HG03521 (cell line): Measurements from ENCODE around the gene CAPN10.

Experiments used
- ATAC-seq: cut with Tn5 transposase; IDR thresholded peaks from one replicate; pipeline ENCODE4 v1.9.1; 2021; ENCODE audit warnings: mild to moderate bottlenecking, moderate library complexity; ENCODE audit not compliant: unreplicated experiment

The CAPN10 gene

DNA sequence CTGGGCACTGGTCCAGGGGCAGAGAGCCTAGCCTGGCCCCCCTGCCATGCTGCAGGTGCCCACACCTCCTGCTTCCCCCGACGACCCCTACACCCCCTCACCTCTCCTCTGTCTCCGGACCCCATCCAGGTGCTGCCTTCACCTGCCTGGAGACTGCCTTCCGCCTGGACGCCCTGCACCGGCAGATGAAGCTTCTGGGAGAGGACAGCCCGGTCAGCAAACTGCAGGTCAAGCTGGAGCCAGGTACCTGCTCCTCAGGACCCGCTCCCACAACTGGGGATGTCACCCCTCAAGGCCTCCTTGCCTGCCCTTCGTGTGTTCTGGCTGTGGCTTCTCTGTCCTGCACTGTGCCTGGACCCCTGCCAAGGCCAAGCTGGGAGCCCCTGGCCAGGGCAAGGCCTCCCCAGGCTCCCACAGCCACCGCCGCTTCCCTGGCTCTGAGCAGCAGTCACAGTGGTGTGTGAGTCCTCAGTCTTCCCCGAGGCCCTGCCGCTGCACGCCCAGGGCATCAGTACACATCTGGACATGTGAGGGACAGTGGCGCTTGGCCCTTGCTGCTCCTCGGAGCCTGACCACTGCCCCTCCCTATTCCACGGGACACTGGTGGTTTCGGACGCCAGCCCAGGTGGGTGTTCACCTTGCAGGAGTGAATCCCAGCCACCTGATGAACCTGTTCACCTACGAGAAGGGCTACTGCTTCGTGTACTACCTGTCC lies 12.0 kb upstream of the CAPN10 start:
- ATAC-seq = no peak

DNA sequence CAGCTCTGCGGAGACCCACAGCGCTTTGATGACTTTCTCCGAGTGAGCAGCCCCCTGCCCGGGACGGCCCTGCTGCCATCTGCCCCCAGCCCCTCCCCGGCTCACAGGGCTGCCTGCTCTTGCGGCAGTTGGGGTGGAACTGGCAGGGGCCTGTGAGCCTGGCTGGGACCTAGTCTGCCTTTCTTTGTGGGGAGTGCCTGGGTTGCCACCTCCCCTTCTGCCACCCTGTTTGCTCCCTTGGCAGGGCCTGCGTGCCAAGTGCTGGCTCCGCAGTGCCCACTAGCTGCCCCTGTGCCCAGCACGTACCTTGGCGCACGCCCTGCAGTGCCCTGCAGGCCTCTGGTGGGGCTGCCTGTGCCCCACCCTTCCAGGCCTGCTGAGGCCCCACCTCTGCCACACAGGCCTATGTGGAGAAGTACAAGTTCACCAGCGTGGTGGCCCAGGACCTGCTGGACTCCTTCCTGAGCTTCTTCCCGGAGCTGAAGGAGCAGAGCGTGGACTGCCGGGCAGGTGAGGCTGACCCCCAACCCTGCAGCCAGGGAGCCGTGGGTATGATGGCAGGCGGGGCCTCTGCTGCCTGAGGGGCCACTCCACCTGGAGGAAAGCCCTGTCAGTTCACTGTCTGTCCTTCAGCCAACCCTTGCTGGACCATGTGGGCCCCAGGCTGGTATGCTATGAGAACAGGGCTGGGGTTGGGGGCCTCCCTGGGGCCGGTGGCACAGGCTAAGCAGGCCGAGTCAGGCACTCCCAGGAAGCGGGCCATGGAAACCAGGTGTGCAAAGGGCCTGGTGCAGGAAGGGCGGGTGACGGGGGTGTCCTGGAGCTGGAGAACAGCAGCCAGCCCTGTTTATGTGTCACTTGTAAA lies 11.2 kb upstream of the CAPN10 start:
- no peak for ATAC-seq

DNA sequence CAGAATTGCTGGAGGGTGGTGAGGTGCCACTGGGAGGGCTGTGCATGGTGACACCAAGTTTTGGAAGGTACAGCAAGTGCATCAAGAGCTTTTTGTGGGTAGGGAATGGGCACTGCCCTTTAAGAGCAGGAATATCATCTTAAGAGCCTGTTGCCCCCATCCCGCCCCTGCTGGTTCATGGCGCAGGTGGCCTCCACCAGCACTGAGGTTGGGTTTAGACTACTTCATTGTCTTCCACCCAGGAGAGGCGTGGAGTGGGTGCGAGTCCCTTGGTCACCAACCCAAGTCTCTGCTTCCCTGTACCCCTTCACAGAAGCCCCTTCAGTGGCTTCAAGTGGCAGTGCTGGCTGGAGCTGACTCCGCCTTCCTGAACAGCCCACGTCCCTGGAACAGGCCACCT lies 10.5 kb upstream of the CAPN10 start:
- ATAC-seq = no peak

DNA sequence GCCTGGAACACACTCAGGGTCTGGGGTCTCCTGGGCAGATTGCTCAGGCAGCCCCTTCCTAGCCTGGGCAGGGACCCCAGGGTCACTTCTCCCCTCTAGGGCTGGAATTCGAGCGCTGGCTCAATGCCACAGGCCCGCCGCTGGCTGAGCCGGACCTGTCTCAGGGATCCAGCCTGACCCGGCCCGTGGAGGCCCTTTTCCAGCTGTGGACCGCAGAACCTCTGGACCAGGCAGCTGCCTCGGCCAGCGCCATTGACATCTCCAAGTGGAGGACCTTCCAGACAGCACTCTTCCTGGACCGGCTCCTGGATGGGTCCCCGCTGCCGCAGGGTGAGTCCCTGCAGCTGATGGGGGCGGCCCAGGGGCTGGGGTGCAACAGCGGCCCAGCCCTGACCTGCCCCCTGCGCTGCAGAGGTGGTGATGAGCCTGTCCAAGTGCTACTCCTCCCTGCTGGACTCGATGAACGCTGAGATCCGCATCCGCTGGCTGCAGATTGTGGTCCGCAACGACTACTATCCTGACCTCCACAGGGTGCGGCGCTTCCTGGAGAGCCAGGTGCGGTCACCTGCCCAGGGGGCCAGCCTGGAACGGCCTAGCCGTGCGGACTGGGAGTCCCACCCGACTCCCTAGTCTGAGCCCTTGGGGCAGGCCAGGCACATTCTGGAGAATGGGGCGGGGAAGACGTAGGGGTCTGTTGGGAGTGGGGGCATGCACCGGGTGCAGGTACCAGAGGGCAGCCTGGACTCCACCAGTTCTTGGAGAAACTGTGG lies 9.9 kb upstream of the CAPN10 start:
- no peak for ATAC-seq

DNA sequence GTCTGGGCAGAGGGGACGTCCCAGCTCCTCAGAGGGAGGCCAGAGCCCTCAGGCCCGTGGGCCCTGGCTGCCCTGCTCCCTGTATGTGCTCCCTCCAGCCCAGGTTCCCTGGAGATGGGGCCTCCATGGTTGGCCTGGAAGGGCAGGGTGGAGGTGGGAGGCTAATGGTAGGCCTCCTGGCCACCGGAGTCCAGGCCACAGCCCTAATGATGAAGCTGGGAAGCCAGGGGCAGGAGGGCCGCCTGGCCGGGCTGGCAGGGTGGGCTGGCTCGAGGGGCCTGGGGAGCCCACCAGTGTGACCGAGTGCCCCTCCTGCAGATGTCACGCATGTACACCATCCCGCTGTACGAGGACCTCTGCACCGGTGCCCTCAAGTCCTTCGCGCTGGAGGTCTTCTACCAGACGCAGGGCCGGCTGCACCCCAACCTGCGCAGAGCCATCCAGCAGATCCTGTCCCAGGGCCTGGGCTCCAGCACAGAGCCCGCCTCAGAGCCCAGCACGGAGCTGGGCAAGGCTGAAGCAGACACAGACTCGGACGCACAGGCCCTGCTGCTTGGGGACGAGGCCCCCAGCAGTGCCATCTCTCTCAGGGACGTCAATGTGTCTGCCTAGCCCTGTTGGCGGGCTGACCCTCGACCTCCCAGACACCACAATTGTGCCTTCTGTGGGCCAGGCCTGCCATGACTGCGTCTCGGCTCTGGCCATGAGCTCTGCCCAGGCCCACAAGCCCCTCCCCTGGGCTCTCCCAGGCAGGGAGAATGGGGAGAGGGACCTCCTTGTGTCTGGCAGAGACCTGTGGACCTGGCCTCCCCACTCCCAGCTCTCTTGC lies 9.0 kb upstream of the CAPN10 start:
- no peak for ATAC-seq

DNA sequence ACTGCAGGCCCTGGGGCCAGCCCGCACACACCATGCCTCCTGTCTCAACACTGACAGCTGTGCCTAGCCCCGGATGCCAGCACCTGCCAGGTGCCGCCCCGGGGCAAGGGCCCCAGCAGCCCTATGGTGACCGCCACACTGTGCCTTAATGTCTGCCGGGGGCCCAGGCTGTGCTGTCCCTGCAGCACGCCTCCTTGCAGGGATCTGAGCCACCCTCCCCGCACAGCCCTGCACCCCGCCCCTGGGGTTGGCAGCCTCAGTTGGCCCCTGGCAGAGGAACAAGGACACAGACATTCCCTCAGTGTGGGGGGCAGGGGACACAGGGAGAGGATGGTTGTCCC lies 8.5 kb upstream of the CAPN10 start:
- ATAC-seq = no peak

DNA sequence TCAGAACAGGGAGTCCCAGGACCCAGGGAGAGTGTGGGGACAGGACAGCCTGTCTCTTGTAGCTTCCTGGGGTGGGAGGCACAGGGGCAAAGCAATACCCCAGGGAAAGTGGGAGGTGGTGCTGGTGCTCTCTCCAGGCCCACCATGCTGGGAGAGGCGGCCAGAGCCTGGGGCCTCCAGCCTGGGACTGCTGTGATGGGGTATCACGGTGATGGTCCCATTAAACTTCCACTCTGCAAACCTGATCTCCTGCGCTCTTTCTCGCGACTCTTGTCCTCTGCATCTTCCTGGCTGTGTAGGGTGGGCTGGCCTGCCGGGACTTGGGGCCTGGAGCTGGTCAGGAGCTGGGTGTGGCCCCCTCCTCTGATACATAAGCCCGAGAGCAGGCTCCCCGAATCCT lies 8.0 kb upstream of the CAPN10 start:
- ATAC-seq = no peak

DNA sequence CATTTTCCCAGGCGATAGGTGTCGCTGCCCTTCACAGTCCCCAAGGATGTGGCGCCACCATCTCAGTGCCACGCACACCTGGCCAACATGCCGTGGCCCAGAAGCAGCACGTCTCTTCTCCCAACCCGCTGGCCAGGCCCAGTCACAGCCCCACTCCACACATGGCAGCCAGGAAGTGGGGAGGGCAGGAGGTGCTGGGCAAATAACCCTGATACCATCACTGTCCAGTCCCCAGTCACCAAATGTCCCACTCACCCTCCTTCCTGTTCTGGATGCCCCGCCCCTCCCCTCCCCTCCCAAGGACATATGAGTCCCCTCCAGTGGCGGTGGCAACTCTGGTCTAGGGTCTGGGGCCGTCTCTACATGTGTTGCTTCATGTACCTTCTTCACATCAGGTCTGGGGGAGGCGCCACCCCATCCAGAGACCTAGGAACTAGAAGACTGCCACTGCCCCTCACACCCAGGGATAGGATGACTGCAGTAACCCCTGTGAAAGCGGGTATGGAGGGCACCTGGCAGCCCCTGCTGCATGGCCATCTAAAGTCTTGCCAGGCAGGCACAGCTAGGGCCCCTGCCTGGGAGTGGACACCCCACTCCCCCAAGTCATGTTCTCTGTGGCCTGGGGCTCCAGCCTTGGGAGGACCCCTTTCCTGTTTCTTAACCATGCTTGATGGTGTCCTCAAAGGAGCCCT lies 7.3 kb upstream of the CAPN10 start:
- peak; percentile 6 for ATAC-seq

DNA sequence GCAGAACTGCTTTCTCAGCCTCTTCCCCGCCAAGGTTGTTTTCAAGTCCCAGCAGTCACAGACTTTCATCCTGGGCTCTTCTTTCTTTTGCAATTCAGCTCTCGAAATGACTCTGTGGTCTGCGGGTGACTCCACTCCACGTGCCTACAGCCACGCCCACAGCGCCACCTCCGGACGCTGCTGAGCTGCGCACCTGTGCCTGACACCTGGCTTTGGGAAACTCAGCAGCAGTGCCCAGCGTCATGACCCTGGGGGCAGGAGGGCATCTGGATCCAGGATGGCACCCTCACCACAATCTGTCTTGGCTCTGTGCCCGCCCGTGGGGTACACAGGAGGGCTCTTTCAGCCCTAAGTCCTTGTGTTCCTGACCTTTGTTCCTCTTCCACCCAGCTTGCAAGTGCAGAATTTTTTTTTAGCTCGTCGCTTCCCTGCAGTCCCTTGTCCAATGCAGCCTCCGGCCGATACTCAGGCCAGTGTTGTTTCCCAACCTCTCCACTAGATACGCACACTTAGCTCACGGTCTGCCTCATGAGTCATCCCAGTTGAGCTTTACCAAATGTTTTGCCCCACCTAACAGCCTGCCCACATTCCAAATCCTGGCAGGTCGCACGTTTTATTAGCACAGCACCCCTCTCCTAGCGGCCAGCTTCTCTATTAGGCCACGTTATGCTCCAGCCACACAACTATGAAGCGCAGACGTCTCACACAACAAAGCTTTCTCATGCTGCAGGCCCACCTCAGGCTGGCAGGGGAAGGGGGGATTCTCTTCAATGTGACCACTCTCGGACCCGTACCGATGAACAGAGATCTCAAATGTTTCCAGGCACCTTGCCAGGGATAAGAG lies 6.5 kb upstream of the CAPN10 start:
- peak; percentile 32 for ATAC-seq

DNA sequence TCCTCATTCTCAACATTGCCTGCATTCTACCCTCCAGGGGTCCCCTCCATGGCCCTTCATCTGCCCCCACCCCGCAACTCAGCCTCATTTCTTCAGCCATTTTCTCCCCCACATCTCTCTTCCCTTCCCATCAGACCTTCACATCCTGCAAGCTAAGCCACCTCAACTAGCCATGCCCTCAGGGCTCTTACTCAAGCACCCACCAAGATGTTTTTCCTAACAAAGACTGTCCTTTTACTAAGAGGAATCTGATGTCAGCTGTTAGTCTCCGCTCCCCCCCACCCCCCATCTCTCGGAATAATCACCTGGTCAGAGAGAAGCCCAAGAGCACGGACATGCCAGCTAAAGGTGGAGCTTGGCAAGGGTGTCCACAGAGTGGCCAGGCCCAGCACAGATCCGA lies 4.7 kb upstream of the CAPN10 start:
- ATAC-seq = no peak

DNA sequence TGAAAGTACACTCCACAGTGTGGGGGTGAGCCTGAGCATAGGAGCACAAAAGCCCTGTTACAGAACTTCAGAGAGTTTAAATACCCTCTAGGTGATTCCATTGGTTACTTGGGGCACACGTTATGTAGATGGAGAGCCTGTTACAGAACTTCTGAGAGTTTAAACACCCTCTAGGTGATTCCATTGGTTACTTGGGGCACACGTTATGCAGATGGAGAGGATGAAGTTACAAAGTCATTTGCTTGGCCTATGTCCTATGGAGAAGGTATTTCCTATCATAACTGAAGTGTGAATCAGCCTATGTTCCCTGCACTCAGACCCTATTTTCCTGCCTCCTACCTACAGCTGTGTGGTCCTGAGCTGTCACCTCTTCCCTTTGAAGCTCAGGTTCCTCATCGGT lies 3.8 kb upstream of the CAPN10 start:
- ATAC-seq = no peak

DNA sequence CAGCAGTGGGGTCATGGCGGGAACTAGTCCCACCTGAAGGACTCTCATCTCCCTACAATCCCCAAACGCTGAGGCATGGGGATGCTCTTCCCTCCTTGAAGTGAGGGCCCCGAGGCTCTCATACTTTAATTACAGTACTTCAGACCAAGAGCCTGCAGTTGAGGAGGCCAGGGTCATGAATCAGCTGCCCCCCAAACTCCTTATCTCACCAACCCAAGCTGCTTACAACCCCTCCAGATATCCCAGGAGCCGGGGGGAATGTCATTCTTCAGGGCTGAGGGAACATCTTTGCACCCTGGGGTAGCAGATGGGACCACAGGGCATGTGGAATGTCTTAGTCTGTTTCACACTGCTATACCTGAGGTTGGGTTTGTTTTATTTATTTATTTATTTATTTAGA lies 2.8 kb upstream of the CAPN10 start:
- ATAC-seq = no peak

DNA sequence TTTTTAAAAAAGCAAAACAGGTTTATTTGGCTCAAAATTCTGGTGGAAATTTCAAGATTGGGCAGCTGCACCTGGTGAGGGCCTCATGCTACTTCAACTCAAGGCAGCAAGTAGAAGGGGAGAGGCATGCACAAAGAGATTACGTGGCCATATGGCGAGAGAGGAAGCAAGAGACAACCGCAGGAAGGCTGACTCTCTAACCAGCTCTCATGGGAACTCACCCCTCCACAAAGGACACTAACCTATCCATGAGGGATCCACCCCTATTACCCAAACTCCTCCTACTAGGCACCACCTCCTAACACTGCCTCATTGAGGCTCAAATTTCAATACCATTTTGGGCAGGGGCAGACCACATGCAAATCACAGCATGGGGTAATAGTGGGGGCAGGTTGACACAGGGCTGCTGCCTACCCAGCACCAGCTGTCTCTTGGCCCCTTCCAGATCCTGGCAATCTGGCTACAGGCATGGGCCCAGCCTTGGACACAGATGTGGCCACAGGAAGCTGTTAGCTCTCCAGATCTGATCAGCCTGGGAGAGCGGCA lies 2.0 kb upstream of the CAPN10 start:
- peak; percentile 44 for ATAC-seq

DNA sequence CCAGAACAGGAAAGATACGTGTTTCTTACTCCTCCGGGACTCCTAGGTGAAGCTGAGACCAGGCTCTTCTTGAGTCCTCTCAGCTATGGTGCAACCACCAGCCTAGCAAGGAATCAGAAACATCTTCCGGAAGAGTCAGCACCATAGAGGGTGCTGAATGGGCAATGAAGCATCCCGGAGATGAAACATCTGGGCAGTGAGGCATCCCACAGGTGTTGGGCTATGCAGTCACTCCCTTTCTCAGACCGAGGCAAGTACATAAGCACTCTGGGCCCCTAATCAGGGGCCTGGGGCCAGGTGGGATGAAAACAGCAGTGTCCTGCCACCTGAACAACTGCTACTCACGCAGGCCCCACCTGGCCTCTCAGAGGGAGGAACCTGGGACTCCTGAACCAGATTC lies 1.4 kb upstream of the CAPN10 start:
- no peak for ATAC-seq

DNA sequence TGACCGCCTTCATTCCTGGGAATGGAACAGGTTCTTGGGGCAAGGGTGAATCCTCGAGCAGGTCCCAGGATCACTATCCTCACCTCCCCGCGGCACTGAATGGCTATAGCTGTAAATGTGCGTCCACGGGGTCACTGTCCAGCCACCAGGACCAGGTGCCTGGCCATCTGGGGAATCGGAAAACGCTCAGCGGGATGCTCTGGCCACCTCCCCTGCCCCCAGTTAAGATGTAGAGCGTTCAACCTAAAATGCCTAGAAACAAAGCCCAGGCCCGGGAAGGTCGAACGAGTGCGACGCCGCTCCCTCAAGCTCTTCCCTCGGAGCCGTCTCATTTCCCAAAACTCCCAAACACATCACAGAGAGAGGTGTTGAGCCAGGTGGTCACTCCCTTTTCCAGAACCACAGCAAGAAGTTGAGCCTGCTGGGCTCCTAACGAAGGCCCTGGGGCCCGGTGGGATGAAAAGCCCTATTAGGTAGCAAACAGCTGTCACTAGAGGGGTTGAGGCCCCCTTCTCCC lies 795 bp upstream of the CAPN10 start:
- ATAC-seq = no peak

DNA sequence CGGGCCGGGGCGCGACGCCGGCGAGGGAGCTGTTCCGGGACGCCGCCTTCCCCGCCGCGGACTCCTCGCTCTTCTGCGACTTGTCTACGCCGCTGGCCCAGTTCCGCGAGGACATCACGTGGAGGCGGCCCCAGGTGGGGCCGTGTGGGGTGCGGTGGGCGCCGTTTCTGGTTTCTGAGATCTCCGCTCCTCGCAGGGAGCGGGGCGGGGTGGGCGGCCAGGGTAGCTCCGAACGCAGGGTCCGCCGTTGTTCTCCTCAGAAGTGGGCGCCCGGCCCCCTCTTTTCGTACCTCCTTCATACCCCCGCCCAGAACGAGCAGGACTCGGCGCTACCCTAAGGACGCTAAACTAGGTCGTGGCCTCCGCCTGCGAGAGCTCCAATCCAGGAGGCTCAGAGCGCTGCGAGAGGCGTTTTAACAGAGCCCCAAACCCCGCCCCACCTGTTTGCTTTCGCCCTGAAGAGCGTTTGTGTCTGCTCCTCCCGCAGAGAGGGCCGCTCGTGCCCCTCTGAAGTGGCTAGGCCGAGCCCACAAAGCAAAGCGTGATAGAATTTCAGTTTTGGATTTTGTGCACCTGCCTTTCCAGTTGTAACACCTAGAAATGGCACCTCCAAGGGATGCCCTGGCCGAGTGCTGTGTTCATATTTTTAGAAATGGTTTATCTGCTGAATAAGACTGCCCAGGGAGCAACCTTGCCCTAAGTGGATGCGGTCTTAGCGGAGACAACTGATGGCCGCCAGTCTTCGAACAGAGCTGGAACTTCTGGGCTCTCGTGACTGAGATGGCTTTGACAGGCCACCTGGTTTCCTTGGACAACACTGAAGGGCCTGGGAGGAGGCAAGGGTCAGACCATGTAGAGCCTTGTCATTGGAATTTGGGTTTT lies 626 bp downstream of the CAPN10 start:
- peak; percentile 1 for ATAC-seq

DNA sequence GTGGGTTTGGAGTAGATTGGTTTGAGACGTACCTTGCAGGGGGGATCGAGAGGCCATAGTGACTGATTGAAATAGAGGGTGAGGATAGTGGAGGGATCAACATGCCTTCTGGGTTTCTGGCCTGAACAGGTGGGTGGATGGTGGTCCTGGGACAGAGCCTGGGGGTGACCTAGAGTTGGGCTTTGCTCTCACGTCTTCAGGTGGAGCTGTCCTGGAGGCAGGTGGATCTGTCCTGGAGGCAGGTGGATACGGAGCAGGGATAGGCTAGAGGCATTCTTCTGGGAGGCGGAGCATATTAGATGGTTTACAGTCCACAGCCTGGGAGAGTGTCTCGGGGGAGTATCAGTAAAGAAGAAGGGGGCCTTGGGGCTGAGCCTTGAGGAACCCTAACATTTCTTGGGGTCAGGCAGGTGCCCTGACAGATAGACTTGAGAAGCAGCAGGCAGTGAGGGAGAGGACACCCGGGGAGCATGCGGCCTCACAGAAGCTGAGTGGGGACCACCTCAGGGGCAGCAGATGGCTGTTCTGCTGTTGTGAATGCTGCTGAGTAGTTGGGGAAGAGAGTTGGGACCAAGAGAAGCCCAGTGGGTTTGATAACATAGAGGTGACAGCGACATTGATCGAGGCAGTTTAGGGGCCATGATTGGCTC lies 1.6 kb downstream of the CAPN10 start:
- ATAC-seq = no peak
